Measurements from ENCODE around the gene CACNA1C. TPM values are rescaled to one million over a fixed set of nuclear protein-coding genes. Genes with fewer than 3 reads are reported as not detected.
A peak's percentile ranks its signal among the peaks of the same experiment; 100 is the strongest.

The CACNA1C gene
- total RNA-seq, 1 donor from 2014 or later: 1.6 TPM

- peaks cover 14% of the 10 kb centered on the region for H3K4me1 Mint-ChIP-seq
- H3K27ac Mint-ChIP-seq (ENCODE audit: unreplicated experiment): no peak overlapping the region
- H3K9me3 Mint-ChIP-seq: no peaks in the 10 kb centered on the region
- H3K4me3 Mint-ChIP-seq: no peak overlapping the region
- no peak for TF ChIP-seq CTCF (conservative IDR thresholded peaks at IDR 0.05)
- no peaks in the 10 kb centered on the region for H3K36me3 Mint-ChIP-seq (ENCODE audit: low read depth)
- peaks cover 3% of the 10 kb centered on the region for H3K27me3 Mint-ChIP-seq (ENCODE audit: low read depth)
- no peak for DNase-seq (ENCODE audit: low read depth, low spot score)
Measured at GRCh38 chr12:2208837-2209635, 156.2 kb downstream of the CACNA1C start.

DNA sequence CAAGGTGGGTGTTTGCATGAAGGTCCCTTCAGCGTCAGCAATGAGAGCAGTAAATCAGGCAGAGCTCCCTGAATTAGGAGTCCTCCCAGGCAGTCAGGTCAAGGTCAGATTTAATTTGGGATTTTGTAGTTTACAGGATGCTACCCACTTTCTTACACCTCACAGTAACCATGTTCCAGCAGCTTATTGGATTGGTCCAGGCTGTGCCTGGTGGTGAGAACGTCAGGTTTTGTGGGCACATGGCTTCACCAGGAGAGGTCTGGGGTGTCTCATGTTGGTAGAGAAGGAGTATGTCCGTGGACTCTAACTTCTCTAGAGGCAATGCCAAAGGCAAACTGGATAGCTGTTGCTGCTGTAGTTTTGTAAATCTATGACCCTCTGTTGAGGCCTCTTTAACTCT, 158.3 kb downstream of the CACNA1C start:
- Mint-ChIP-seq H3K27ac (ENCODE audit: unreplicated experiment) (no peak overlapping the region), H3K36me3 (ENCODE audit: low read depth) (no peaks in the 10 kb centered on the region), H3K4me3 (no peak overlapping the region), H3K9me3 (no peaks in the 10 kb centered on the region), H3K4me1 (peaks cover 15% of the 10 kb centered on the region), H3K27me3 (ENCODE audit: low read depth) (peaks cover 3% of the 10 kb centered on the region)
- DNase-seq (ENCODE audit: low read depth, low spot score): no peak
- no peak for TF ChIP-seq CTCF (conservative IDR thresholded peaks at IDR 0.05)

DNA sequence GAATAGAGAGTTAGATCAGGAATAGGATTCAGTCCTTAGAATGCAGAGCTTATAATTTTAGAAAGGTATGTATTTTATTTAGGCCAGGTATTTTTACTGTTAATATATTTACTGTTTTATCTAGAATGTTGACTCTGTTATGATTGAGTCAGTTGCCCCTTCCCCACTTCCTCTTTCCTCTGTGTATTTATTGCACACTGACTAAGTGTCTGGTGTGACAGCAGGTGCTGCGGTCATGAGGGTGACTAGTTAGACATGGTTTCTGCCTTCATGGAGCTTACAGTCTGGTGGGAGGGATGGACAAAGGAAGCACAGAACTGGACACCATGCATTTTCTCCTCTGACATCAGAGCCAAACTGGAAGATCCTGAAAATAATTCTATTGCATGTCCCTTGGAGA, 159.8 kb downstream of the CACNA1C start:
- Mint-ChIP-seq H3K4me3 (no peak overlapping the region), H3K9me3 (no peaks in the 10 kb centered on the region)

DNA sequence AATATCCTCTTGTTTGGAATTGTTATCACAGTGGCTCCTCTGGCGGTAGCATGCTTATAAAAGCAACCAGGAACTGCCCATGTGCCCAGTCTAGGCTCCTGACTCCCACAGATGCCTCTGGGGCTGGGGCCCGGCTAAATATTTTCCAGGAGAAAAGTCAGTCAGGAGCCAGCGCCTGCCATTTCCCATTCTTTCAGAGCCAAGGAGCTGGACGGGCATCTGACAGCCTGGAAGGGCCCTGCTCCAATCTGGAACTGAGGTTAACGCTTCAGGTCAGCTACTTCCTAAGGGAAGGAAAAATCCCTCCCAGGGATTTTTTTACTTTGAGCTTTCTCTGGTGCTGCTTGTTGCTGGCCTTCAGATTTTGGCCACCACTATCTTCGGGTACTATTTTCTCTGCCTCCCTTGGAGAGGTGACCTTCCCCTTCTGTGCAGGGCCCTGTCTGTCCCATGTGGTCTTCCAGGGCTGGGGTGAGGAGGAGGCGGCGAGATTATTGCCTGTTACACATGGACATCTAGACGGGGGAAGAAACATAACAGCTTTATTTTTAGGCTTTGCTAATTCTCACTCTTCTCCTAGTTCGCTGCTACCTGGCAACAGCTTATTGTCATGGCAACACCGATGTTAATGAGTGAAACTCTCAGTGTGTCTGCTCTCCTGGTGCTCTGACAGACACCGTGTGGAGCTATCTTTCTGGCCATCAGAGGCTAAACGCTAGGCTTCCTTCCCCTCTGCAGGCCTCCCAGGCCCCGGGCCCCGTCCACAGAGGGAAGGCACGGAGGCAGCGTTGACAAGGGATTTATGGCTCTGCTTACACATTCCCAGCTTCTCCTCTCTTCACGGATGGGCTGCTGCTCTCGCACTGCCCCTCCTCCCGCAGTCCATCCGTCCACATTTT, 160.4 kb downstream of the CACNA1C start:
- Mint-ChIP-seq H3K4me1 (peaks cover 15% of the 10 kb centered on the region), H3K27me3 (ENCODE audit: low read depth) (peaks cover 3% of the 10 kb centered on the region), H3K36me3 (ENCODE audit: low read depth) (no peaks in the 10 kb centered on the region), H3K9me3 (no peaks in the 10 kb centered on the region), H3K4me3 (no peak overlapping the region), H3K27ac (ENCODE audit: unreplicated experiment) (no peak overlapping the region)
- TF ChIP-seq CTCF (conservative IDR thresholded peaks at IDR 0.05): no peak
- DNase-seq (ENCODE audit: low read depth, low spot score): no peak

More for the DNA sequence above, 159.8 kb downstream of the CACNA1C start:
- Mint-ChIP-seq H3K27me3 (ENCODE audit: low read depth) (peaks cover 3% of the 10 kb centered on the region), H3K27ac (ENCODE audit: unreplicated experiment) (peak overlapping the region; percentile 83), H3K36me3 (ENCODE audit: low read depth) (no peaks in the 10 kb centered on the region), H3K4me1 (peaks cover 15% of the 10 kb centered on the region)
- no peak for DNase-seq (ENCODE audit: low read depth, low spot score)
- TF ChIP-seq CTCF (conservative IDR thresholded peaks at IDR 0.05): no peak

DNA sequence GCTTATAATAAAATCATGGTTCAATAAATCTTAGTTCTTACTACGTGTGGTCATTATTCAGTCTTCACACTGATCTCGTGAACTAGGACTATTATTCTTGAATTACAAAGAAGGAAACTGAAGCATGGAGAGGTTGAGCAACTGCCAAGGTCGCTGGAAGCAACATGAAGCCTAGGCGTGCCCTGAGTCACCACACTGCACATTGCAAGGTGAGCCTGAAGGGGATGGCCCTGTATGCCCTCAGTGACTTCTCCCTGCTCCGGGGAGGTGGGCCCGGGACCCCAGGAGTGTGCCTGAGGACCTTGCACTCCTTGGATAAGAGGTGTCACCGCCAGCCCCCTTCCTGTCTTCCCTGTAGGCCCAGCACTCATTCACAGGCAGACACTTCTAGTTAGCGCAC, 161.6 kb downstream of the CACNA1C start:
- no peak for DNase-seq (ENCODE audit: low read depth, low spot score)
- TF ChIP-seq CTCF (conservative IDR thresholded peaks at IDR 0.05): no peak
- H3K4me1 Mint-ChIP-seq: peaks cover 15% of the 10 kb centered on the region

More for the DNA sequence above, 161.6 kb downstream of the CACNA1C start:
- H3K27me3 Mint-ChIP-seq (ENCODE audit: low read depth): peaks cover 3% of the 10 kb centered on the region
- H3K27ac Mint-ChIP-seq (ENCODE audit: unreplicated experiment): no peak overlapping the region
- H3K36me3 Mint-ChIP-seq (ENCODE audit: low read depth): no peaks in the 10 kb centered on the region
- no peak overlapping the region for H3K4me3 Mint-ChIP-seq
- no peaks in the 10 kb centered on the region for H3K9me3 Mint-ChIP-seq
